Subcutaneous adipose tissue (tissue), 4 donors: ENCODE data around the gene TIMM17A. TPM values are rescaled to one million over a fixed set of nuclear protein-coding genes. Genes with fewer than 3 reads are reported as not detected.

Source experiments
- CTCF ChIP-seq: fragments of 450-650 bp; IDR thresholded peaks from one replicate; pipeline ENCODE4 v1.5.1; 2016; ENCODE audit warnings: low read depth, mild to moderate bottlenecking, control low read depth, antibody characterized with exemption, moderate library complexity
- total RNA-seq, 4 donors: library from RNA; depleted of rRNA; stranded (reverse); fragments of >200 nt; gene quantifications; one replicate each; pipeline ENCODE4 v1.1.0, GENCODE V29; 2016

The TIMM17A gene
- total RNA-seq, 4 donors from 2014 or later, result 24.6 to 67.5 (median 26.2) TPM

GRCh38 chr1:201968202-201968925, 13.1 kb downstream of the TIMM17A start:
- no peak for TF ChIP-seq CTCF

- no peak for TF ChIP-seq CTCF
Measured at GRCh38 chr1:201970334-201971159, 15.2 kb downstream of the TIMM17A start.

- no peak for TF ChIP-seq CTCF
Measured at GRCh38 chr1:201982082-201982622, 26.8 kb downstream of the TIMM17A start.

GRCh38 chr1:201982623-201983379, 27.5 kb downstream of the TIMM17A start, which contains the start of gene RNPEP:
Gene RNPEP, plus strand, starts transcription at chr1:201982648. Its CDS starts 19 bp downstream, at chr1:201982667.
- no peak for TF ChIP-seq CTCF

- TF ChIP-seq CTCF, result no peak
Measured at GRCh38 chr1:201983380-201983805, 28.1 kb downstream of the TIMM17A start.

- no peak for TF ChIP-seq CTCF
Measured at GRCh38 chr1:201984446-201984845, 29.1 kb downstream of the TIMM17A start.

- no peak for TF ChIP-seq CTCF
Measured at GRCh38 chr1:201985355-201985754, 30.1 kb downstream of the TIMM17A start.
